GM19035 (cell line): ENCODE data around the gene ETNK1.

ENCODE experiments used
- ATAC-seq: cut with Tn5 transposase; IDR thresholded peaks from one replicate; pipeline ENCODE4 v1.9.1; 2021; ENCODE audit not compliant: unreplicated experiment

ETNK1 gene

GRCh38 chr12:22731236-22731635, 106.3 kb downstream of the ETNK1 start:
- no peak for ATAC-seq

GRCh38 chr12:22733756-22734155, 108.8 kb downstream of the ETNK1 start:
- no peak for ATAC-seq

- ATAC-seq = no peak
Observed at GRCh38 chr12:22738945-22739344, 114.0 kb downstream of the ETNK1 start.
